NCI-H1694 (cell line): ENCODE measurements around the gene MOK.

Experiments
- DNase-seq: peaks from one replicate; lab custom pipeline; 2025; lab: John Stamatoyannopoulos, UW

Gene MOK

DNA sequence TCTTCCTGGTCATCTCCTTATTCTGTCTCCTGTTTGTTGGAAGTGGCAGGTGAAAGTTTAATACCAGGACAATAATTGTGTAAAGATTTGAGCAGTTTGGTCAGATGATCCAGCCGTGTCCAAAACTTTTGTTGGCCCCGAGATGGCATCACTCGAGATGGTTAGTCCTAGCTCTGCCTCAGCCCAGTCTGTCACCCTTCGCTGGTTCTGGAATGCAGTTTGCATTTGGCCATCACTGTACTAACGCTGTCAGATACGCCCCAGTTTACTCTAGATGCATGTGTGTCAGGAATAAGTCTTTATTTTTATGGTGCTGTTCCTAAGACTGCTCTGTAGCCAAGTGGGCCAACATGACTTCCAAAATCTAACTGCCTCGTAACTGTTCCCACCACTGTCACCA is 79.6 kb downstream of the MOK start:
- DNase-seq = no peak

DNA sequence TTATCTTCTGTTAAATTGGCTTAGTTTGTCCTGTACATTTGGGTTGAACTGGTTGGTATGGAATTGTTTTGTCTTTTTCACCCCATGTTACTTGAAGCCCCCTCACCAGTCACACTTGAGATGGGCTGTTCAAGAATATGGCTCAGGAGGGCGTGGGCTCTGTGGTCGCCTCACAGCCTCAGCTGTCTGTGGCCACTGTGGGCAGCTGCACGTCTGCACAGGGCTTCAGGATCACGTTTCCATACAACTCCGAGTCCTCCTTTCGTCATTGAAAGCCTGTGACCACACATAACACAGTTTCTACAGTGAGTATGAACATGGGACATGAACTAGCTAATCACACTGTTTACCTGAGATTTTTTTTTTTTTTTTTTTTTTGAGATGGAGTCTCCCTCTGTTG is 81.3 kb downstream of the MOK start:
- no peak for DNase-seq

DNA sequence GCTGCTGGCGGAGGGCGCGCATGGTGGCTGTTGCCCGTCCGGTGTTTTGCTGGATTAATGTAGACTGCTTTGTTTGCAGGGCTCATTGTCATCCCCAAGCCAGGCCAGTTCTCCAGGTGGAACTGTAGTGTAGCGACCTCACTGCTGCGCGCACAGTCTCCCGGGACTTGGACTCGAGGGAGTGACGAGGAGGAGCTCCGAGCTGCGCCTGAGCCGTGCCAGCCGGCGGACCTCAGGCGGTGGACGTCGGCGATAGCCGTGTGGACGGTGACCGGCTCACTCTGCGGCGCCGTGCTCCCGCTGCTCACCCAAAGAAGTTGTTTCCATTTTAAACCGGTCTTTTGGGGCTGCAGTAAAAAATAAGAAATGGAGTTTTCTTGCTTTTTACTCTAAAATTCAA is 82.2 kb downstream of the MOK start:
- no peak for DNase-seq

DNA sequence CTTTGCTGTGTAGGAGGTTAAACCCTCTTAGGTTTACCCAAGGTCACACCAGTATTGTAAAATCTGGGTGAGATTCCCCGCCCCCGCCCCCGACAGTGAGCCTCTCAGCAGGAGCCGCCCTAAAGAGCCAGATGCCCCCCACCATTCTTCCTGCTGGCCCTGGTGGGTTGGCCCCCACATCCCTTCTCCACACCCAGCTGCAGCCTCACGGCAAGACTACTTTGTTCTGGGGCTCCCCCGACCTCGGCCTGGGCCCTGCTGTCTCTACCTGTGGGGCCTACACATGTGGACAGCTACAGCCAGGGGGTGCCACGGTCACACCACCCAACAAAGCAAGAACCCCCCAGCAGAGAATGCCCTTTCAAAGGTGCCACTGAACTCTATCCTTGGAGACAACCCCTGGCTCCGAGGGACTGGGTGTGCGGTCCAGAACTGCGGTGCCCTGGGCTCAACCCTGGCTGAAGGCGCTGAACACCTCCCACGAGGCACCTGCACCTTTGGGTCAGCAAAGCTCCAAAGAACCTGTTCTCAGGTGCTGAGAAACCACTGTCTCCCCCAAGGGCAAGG is 82.9 kb downstream of the MOK start:
- no peak for DNase-seq

DNA sequence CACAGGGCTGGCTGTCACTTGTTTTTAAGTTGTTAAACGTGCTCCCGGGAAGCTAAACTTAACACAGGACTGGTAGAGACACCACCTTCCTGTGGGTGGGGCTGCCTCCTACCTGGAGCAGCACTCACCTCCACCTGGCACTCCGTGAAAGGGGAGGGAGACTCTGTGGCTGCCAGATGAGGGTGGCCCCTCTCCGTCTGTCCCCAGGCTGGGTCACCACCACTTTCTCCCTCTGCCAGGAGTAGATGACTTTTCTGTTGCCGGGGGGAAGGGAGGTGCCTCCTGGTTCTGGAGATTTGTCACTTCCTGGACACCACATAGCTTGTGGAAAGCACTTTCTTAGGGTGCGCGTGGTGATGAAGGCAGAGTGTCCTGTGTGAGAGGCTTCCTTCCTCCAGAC is 83.9 kb downstream of the MOK start:
- DNase-seq = no peak

DNA sequence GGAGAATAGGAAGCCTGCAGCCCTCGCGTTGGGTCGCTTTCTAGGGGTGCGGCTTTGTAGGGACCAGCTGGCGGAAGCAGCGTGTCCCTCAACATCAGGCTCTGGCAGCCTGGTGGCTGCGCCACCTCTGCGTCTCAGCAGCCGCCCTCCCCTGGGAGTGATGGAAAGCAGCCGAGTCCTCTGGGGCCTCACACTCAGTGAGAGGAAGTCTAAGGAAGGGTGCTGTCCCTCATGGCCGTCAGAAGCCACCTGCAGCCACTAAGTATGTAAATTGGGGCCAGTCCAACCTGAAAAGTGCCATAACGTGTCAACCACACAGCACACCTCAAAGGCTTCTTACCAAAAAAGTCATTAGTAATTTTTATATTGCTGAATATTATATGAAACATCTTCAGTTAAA is 84.9 kb downstream of the MOK start:
- DNase-seq = no peak

DNA sequence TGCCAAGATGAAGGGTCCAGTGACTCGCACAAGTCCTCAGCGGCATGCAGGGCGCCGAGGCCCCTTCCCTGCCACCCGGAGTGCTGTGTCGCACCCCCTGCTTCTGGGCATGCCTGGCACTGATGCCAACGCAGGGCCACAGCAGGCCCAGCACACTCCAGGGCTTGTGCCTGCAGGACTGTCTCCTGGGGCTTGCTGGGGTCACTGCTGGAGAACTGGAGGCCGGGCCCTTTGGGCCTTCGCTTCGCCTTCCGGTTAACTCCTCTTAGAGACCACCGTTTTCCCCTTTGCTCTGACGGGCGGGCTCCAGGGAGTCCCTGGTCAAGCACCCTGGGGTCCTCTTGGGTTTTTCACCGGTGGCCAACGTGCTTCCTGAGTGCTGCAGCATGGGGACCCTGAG is 85.6 kb downstream of the MOK start:
- DNase-seq = no peak

DNA sequence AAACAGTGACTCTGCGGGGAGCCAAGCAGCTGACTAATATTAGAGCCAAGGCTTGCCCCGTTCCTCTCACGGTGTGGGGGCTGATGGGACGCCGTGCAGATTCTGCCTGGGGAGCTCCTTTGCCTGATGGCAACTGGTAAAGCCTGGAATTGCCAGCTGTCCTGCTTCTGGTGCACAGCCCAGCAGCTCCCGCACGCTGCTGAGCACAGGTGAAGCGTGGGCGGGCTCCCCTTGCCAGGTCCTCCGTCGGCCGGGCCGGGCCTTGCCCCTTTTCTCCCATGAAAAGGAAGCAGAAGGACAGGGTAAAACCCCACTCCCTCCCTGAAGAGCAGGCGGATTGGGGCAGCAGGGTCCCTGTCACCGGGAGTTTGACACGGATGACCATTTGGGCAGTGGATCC is 86.3 kb downstream of the MOK start:
- DNase-seq = no peak

DNA sequence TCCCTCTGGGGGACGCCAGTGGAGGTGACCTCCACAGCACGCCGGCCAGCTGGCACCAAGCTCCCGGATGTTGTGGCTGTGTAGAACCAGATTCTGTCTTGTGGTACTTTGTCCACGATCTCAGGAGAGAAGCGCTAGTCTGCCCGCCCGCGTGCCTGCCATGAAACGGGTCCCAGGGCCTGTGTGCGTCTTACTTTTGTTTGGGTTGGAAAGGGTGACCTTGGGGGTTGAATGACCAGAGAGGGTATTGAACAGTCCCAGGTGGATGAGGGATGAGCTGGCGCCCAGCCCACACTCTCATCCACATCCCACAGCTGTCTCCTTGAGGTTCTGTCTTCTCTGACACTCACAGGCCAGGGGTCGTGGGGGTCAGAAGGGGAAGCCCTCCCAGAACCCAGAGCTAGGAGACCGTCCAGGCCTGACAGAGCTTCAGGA is 87.0 kb downstream of the MOK start:
- DNase-seq = no peak

DNA sequence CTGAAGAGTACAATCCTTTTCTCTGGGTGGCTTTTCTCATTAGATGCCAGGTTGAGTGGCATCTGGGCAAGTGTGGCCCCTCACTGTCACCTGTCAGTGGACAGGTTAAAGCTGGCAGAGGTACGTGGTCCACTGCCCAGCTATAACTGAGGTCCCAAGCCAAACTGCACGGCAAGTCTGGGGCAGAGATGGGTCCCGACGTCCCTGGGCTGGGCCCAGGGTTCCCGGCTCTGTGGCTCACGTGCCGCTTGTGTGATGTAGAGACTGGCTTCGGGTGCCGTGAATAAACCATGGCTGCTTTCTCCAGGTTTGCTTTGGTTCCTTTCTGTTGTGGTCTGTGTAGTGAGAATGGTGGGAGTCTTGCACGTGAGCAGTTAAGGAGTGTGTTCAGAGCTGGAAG is 87.6 kb downstream of the MOK start:
- DNase-seq = no peak

DNA sequence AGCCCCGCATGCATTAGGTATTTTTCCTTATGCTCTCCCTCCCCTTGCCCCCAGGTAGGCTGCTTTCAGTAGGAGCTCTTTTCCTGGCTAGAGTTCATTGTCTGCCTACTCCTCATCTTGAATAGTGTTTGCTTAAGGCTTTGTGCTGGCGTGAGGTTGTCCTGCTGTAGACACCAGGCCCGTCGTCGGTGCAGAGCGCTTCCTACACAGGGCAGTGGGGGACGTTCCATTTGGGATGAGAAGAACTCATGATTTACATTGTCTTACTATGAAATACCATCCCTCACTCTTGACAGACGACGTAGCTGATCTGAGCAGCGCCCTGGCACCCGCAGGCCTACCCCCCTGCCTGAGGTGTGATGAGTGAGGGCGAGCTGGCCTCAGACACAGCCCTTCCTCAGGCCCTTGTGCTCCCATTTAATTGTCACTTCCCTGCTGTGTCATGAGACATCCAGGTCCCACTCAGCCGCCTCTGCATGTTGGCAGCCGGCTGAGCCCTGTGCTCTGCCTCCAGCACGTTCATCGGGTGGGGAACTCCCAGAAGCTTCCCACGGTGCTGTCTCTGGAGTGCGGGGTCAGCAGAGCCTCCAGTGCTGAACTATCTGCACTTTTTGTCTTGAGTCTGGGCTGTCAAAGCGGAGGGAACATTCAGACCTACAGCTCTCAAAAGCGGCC is 89.3 kb downstream of the MOK start:
- no peak for DNase-seq

DNA sequence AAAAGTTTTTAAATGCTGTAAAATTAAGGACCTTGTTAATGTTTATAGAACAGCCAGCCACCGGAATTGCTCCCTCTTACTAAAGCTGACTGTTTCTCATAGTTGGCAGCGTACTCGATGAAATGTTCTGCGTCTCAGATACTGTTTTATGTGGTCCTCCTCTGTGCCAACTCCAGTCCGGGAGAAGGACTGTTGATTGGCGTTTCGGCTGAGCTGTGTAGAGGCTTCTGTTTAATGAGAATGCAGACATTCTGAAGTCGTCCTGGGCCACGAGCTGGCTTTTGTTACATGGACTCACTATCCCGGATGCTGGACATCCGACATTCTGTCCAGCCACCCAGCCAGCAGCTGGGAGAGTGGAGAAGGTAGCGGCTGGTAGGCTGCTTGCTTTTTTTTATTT is 89.9 kb downstream of the MOK start:
- no peak for DNase-seq

DNA sequence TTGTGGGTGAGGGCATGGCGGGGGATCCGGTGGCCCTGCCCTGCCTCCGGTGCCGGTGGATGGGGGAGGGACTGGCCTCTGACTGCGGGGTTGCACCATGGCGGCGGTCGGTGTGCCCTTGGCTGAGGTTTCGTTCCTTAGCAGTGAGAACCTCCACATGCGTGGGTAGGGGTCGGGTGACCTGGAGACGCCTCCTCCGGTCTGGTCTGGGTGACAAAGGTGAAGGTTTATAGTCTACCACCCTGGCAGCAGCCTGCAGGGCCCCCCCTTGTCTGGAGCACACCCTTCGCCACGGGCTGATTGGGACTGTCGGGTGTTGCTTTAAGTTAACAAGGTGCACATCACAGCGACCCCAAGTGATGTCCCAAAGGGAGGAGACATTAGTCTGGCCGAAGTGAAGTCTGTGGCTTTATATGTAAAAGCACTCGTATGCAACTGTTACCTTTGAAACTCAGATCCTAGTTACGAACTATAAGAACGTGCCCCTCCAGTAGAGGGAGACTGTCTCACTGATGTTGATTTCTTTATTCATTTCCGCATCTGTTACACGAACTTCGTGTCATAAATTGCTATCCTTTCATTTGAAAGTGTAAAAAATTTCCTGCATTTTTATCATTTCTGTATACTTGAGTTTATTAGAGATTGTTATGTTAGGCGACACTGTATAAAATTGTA is 90.8 kb downstream of the MOK start:
- no peak for DNase-seq

DNA sequence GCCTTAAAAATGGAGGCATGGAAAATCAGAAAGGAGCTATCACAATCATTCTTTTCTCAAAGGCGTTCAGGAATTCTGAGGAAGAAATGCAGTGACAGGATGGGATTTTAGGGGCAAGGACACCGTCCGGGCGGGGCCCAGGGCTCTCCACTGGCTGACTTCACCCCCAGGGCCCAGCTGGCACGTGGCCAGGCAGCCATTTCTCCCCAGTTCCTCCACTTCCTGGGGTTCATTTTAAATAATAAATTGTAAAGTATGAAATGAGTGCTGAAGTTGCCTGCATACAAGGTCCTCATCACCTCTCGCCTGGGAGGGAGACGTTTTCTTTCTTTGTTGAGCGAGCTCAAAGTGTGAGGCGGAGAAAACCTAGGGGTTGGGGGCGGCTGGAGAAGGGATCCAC is 91.5 kb downstream of the MOK start:
- no peak for DNase-seq

DNA sequence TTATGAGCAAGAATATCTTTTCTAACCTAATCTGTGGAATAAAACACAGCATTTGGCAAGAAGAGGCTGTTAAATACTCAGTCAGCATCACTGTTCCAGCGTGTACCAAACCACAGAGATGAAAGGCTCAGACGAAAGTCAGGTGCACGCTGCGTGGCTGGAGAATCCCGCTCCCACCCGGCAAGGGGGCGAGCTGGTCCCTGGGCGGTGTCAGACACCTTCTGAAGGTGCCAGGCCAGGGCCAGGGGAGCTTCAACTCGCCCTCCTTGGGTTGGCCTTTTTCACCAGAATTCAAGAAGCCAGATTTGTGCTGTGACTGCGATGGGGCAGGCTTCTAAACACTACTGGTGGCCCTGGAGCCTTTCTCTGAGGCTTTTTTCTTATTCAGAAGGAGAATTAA is 92.1 kb downstream of the MOK start:
- DNase-seq = no peak

DNA sequence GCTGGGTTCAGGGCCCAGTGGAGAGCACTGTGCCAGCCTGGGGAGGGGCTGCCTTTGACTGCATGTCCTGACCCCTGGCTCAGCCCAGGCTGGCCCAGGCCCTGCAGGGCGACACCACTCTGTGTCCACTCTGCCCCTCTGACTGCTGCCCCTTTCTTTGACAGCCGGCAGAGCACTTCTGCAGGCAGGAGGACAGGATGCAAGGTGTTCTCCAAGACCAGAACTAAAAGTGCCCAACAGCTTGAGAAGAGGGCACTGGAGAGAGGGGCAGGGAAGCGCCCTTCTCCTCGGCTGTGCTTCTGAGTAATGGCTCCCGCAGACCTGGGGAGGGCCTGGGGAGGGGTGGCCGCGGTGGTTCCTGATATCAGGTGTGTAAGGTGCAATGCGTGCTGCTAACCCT is 92.6 kb downstream of the MOK start:
- no peak for DNase-seq

DNA sequence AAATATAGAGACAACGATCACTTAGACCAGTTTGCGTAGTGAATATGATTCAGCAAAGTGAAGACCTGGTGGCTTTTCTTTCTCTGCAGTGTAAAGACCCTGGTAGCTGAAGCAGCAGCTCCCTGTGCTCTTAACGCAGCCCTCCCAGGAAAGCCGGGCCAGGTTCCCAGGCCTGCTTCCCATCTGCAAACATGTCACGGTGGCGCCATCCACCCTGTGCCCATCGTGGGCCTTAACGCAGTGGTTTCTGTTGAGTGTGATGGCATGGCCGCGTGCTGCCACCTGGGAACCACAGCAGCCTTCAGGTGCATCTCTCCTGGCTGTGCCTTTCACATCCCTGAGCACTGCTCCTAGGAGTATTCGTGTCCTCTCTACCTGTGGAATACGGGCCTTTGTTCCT is 93.7 kb downstream of the MOK start:
- no peak for DNase-seq

DNA sequence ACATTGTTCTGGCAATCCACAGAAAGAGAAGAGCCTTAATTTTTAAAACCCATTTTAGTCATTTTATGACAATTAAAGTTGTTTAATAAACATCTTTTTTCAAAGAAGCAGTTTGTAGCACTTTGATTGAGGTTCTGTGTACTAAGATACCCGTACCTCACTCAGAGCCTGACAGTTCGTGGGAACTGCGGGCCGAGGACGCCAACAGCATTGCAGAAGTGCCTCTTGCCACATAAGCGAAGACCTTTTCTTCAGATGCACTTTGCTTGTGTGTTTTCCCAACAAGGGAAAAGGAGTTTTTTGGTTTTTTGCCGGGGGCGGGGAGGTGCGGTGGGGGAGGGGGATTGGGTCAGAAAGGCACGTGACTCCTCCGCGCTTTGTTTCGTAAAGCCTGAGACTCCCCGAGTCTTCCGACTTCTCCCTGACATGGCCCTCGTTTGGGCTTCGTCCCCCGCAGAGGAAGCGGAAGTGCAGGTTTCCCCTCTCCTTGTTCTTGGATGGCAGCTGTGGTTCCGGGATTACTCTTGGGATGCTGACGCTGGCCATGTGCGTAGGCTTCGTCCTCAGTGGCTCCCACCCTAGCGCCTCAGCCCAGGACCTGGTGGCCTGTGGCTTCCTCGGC is 94.4 kb downstream of the MOK start:
- DNase-seq = no peak

DNA sequence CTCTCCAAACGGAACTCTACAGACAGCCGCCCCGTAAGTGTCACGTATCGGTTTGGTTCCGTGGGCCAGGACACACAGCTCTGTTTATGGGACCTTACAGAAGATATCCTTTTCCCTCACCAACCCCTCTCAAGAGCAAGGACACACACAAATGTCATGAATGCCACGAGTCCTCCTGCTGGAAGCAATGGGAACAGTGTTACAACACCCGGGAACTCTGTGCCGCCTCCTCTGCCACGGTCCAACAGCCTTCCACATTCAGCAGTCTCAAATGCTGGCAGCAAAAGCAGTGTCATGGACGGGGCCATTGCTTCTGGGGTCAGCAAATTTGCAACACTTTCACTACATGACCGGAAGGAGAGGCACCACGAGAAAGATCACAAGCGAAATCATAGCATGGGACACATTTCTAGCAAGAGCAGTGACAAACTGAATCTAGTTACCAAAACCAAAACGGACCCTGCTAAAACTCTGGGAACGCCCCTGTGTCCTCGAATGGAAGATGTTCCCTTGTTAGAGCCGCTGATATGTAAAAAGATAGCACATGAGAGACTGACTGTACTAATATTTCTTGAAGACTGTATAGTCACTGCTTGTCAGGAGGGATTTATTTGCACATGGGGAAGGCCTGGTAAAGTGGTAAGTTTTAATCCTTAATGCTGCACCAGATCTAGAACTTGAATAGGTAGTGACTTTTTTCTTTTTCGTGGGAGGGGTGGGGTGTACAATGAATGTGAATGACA is 95.6 kb downstream of the MOK start:
- no peak for DNase-seq

DNA sequence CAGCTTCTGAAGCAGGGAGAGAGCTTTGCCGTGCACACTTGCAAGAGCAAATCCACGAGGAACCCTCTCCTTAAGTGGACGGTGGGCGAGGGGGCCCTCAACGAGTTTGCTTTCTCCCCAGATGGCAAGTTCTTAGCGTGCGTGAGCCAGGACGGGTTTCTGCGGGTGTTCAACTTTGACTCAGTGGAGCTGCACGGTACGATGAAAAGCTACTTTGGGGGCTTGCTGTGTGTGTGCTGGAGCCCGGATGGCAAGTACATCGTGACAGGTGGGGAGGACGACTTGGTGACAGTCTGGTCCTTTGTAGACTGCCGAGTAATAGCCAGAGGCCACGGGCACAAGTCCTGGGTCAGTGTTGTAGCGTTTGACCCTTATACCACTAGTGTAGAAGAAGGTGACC is 96.2 kb downstream of the MOK start:
- DNase-seq = no peak

DNA sequence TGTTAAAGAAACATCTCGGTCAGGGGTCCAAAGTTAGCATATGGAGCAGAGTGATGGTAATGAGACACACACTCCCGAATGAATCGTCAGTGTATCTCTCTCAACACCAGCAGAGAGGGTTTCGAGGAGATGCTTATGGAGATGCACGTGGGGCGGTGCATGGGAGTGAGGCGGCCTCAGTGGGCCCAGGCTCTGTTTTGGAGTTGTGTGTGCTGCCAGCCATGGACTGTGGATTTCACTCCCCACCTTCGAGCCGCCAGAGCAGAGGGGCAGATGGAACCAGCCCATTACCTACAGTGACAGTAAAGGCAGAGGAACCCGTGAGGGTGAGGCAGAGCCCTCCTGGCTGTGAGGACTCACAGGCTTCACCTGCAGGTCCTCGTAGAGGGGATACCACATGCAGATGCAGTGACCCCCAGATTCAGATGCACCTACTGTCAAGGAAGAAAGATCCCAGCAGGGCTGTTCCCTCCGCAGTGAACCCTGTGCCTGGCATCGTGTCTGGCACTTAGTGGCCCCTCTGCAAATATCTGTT is 97.1 kb downstream of the MOK start:
- no peak for DNase-seq

DNA sequence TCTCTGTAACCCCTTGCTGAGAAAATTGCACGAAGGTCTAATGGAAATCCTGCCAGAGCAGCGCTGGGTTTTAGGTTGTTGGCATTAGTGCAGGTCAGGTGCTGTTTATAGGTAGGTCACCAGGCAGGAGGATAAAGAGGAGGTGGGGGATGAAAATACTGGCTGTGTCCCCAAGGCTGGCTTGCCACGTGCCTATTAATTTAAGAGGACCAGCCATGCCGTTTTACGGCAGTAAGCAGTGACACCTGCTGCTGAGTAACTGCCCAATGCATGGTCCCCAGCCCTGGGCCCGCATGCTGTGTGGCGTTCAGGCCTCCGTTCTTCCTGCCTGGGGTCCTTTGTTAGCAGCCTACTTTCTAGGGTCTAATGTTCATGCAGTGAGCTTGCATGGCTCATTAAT is 98.0 kb downstream of the MOK start:
- no peak for DNase-seq
